ENCODE data around the gene ITGA3. TPM values are rescaled to one million over a fixed set of nuclear protein-coding genes. Genes with fewer than 3 reads are reported as not detected.
A peak's percentile ranks its signal among the peaks of the same experiment; 100 is the strongest.

ITGA3 gene
- total RNA-seq, 1 experiment from 2014 or later, result 22.5 TPM

GRCh38 chr17:50080827-50081226 lies 24.9 kb downstream of the ITGA3 start:
- Mint-ChIP-seq H3K27me3 (ENCODE audit: low read depth) (peaks cover 1% of the 10 kb centered on the region; the same call in 1 of the 2 replicates), H3K9me3 (no peaks in the 10 kb centered on the region; a peak in 1 of 5 replicates), H3K36me3 (ENCODE audit: insufficient read depth in 1 of 3, low read depth in 3 of 3) (peaks cover 1 to 18% (median 5%) of the 10 kb centered on the region in 3 experiments; a peak in 6 of 7 replicates), H3K27ac (peak overlapping the region in 1 of 3 experiments; percentile 55; a peak in 1 of 7 replicates), H3K4me1 (peaks cover 0 to 12% of the 10 kb centered on the region in 2 experiments; a peak in 3 of 4 replicates), H3K4me3 (no peak overlapping the region)
- no peak overlapping the region for H4K8ac ChIP-seq (replicated peaks; ENCODE audit: insufficient read length, low read depth, low read length)
- no peaks in the 10 kb centered on the region for H3K23me2 ChIP-seq (ENCODE audit: insufficient read length, low read depth, low read length, poor library complexity, severe bottlenecking)
- no peaks in the 10 kb centered on the region for H3K27me3 ChIP-seq (ENCODE audit: insufficient read depth, low read length)
- H3K4me2 ChIP-seq (ENCODE audit: insufficient read depth, insufficient read length, low read length), result no peak overlapping the region
- H3K23ac ChIP-seq (ENCODE audit: insufficient read length, low read depth, low read length), result no peak overlapping the region
- H2BK5ac ChIP-seq (ENCODE audit: insufficient read length, low read length), result no peak overlapping the region
- no peak overlapping the region for H3K27ac ChIP-seq (ENCODE audit: insufficient read length, low read depth, low read length)
- H3K14ac ChIP-seq (ENCODE audit: insufficient read depth, low read length), result no peak overlapping the region
- WGBS (ENCODE audit: extremely low coverage, insufficient read length, low lambda C conversion rate), result no CpG with 5 or more reads among the region's 7 CpGs
- no peaks in the 10 kb centered on the region for H4K20me1 ChIP-seq (ENCODE audit: control insufficient read depth, insufficient read depth, insufficient read length)
- H3K4ac ChIP-seq (ENCODE audit: low read depth, low read length), result no peak overlapping the region
- H3K4me1 ChIP-seq (ENCODE audit: insufficient read depth, low read length), result no peaks in the 10 kb centered on the region
- no peak for TF ChIP-seq CTCF (conservative IDR thresholded peaks at IDR 0.05)
- no peak overlapping the region for H2AK5ac ChIP-seq (ENCODE audit: insufficient read length, low read length)
- no peak overlapping the region for H2BK120ac ChIP-seq (ENCODE audit: low read depth, low read length, poor library complexity, severe bottlenecking)
- H4K91ac ChIP-seq (ENCODE audit: insufficient read length, low read depth, low read length), result no peak overlapping the region
- H2BK12ac ChIP-seq (ENCODE audit: insufficient read length, low read depth, low read length), result no peak overlapping the region
- no peaks in the 10 kb centered on the region for H3K79me2 ChIP-seq (ENCODE audit: insufficient read depth, low read length)
- no peak overlapping the region for H2AFZ ChIP-seq (ENCODE audit: low read length)
- DNase-seq, result no peak
- H3K56ac ChIP-seq (ENCODE audit: insufficient read length, low read depth, low read length), result no peak overlapping the region
- H3K79me1 ChIP-seq (ENCODE audit: insufficient read depth, low read depth, low read length, poor library complexity, severe bottlenecking), result no peaks in the 10 kb centered on the region
- H4K5ac ChIP-seq (ENCODE audit: insufficient read length, low read depth, low read length), result no peak overlapping the region
- no peaks in the 10 kb centered on the region for H3K9me3 ChIP-seq (ENCODE audit: control insufficient read depth, low read depth, low read length)
- H3K18ac ChIP-seq (ENCODE audit: insufficient read length, low read depth, low read length), result no peak overlapping the region
- no peak overlapping the region for H2BK20ac ChIP-seq (ENCODE audit: low read depth, low read length, poor library complexity, severe bottlenecking)
- no peak overlapping the region for H3T11ph ChIP-seq (ENCODE audit: low read length)
- no peak overlapping the region for H3K9ac ChIP-seq (ENCODE audit: extremely low read depth, insufficient read length, low read length)
- H2BK15ac ChIP-seq (ENCODE audit: low read depth, low read length), result no peak overlapping the region
